GM19239 (cell line): ENCODE data around the gene FCF1.
"Not testable (repeated sequence)": the region's sequence is repeated elsewhere in the genome, so short reads cannot be mapped to it uniquely, and the experiment has no call there.

Source experiments
- DNase-seq: peaks from one replicate; pipeline ENCODE4 v3.0.0; 2011; ENCODE audit warnings: low spot score; ENCODE audit not compliant: insufficient read length
- FAIRE-seq: peaks from 2 replicates; lab custom pipeline; 2011; peaks lifted over from hg19 to GRCh38; lab: Jason Lieb, UNC

Gene FCF1

GRCh38 chr14:74697976-74698375 is 15.0 kb upstream of the FCF1 start:
- DNase-seq (no peak), FAIRE-seq (no peak)

- FAIRE-seq (no peak), DNase-seq (no peak)
Observed at GRCh38 chr14:74698465-74698864, 14.5 kb upstream of the FCF1 start.

- FAIRE-seq (no peak), DNase-seq (no peak)
Observed at GRCh38 chr14:74702293-74702692, 10.7 kb upstream of the FCF1 start.

- DNase-seq: no peak
- FAIRE-seq: no peak
Observed at GRCh38 chr14:74703043-74703442, 9.9 kb upstream of the FCF1 start.

GRCh38 chr14:74704656-74705055 is 8.3 kb upstream of the FCF1 start:
- no peak for FAIRE-seq

GRCh38 chr14:74705613-74706500 is 7.1 kb upstream of the FCF1 start:
- no peak for DNase-seq
- FAIRE-seq: no peak

More at GRCh38 chr14:74704656-74705055, 8.3 kb upstream of the FCF1 start:
- DNase-seq: no peak

GRCh38 chr14:74710480-74710879 is 2.5 kb upstream of the FCF1 start:
- DNase-seq (no peak), FAIRE-seq (no peak)

- DNase-seq (no peak), FAIRE-seq (no peak)
Observed at GRCh38 chr14:74711651-74712050, 1.3 kb upstream of the FCF1 start.

GRCh38 chr14:74713395-74713735 is 421 bp downstream of the FCF1 start:
- DNase-seq (no peak), FAIRE-seq (no peak)

GRCh38 chr14:74720526-74720925 is 7.6 kb downstream of the FCF1 start:
- DNase-seq: no peak

GRCh38 chr14:74723134-74723533 is 10.2 kb downstream of the FCF1 start:
- DNase-seq (no peak), FAIRE-seq (no peak)

More at GRCh38 chr14:74720526-74720925, 7.6 kb downstream of the FCF1 start:
- no peak for FAIRE-seq

- no peak for FAIRE-seq
- no peak for DNase-seq
Observed at GRCh38 chr14:74732387-74732786, 19.4 kb downstream of the FCF1 start.

- FAIRE-seq: no peak
Observed at GRCh38 chr14:74733221-74733620, 20.3 kb downstream of the FCF1 start.

GRCh38 chr14:74735125-74735524 is 22.2 kb downstream of the FCF1 start:
- DNase-seq: no peak
- FAIRE-seq: no peak

More at GRCh38 chr14:74733221-74733620, 20.3 kb downstream of the FCF1 start:
- no peak for DNase-seq

GRCh38 chr14:74737753-74738325 is 24.9 kb downstream of the FCF1 start:
- DNase-seq (no peak), FAIRE-seq (no peak)

GRCh38 chr14:74739293-74740030 is 26.5 kb downstream of the FCF1 start:
- FAIRE-seq (no peak), DNase-seq (no peak)

- DNase-seq: no peak
- FAIRE-seq: no peak
Observed at GRCh38 chr14:74747237-74747636, 34.3 kb downstream of the FCF1 start.

GRCh38 chr14:74754157-74754556 is 41.2 kb downstream of the FCF1 start:
- DNase-seq (no peak), FAIRE-seq (no peak)

- DNase-seq: no peak
- FAIRE-seq: no peak
Observed at GRCh38 chr14:74754899-74755298, 42.0 kb downstream of the FCF1 start.

- DNase-seq (no peak), FAIRE-seq (no peak)
Observed at GRCh38 chr14:74756326-74756725, 43.4 kb downstream of the FCF1 start.

GRCh38 chr14:74758505-74758904 is 45.6 kb downstream of the FCF1 start:
- not testable (repeated sequence) for DNase-seq
- peak; percentile 39 for FAIRE-seq
